SK-N-SH treated with all-trans-retinoic acid at 6 μM for 48 hours (cell line): ENCODE measurements around the gene DOK1.

ENCODE experiments used
- ARNTL ChIP-seq: fragments of 450-650 bp; formaldehyde crosslinking; IDR thresholded peaks from 2 replicates; pipeline ENCODE4 v1.5.0; 2020; ENCODE audit warnings: low read depth, mild to moderate bottlenecking, moderate library complexity, borderline replicate concordance
- BACH2 ChIP-seq: fragments of 250-450 bp; sonication (Bioruptor Pico); IDR thresholded peaks from 2 replicates; pipeline ENCODE4 v1.9.0; 2021; ENCODE audit warnings: mild to moderate bottlenecking, borderline replicate concordance
- CSDC2 ChIP-seq: fragments of 250-450 bp; sonication (Bioruptor Pico); IDR thresholded peaks from 2 replicates; pipeline ENCODE4 v1.5.0; 2020; ENCODE audit warnings: mild to moderate bottlenecking, moderate library complexity
- ESRRG ChIP-seq: fragments of 250-450 bp; sonication (Bioruptor Pico); IDR thresholded peaks from 2 replicates; pipeline ENCODE4 v1.6.1; 2021; ENCODE audit warnings: mild to moderate bottlenecking
- GLIS3 ChIP-seq: fragments of 250-450 bp; sonication (Bioruptor Pico); IDR thresholded peaks from 2 replicates; pipeline ENCODE4 v1.5.0; 2020; ENCODE audit warnings: mild to moderate bottlenecking, moderate library complexity
- PATZ1 ChIP-seq: fragments of 250-450 bp; sonication (Bioruptor Pico); IDR thresholded peaks from 2 replicates; pipeline ENCODE4 v1.8.0; 2020; ENCODE audit warnings: mild to moderate bottlenecking, moderate library complexity, borderline replicate concordance
- POU6F1 ChIP-seq: fragments of 250-450 bp; sonication (Bioruptor Pico); IDR thresholded peaks from 2 replicates; pipeline ENCODE4 v1.8.0; 2021; ENCODE audit warnings: low read depth, mild to moderate bottlenecking, moderate library complexity, borderline replicate concordance
- PPARA ChIP-seq: fragments of 250-450 bp; sonication (Bioruptor Pico); IDR thresholded peaks from 2 replicates; pipeline ENCODE4 v1.5.0; 2020; ENCODE audit warnings: mild to moderate bottlenecking, borderline replicate concordance
- RARB ChIP-seq: fragments of 250-450 bp; sonication (Bioruptor Pico); IDR thresholded peaks from 2 replicates; pipeline ENCODE4 v1.8.0; 2021; ENCODE audit warnings: mild to moderate bottlenecking, moderate library complexity
- TCF4 ChIP-seq: fragments of 250-450 bp; sonication (Bioruptor Pico); IDR thresholded peaks from 2 replicates; pipeline ENCODE4 v1.8.0; 2021; ENCODE audit warnings: mild to moderate bottlenecking, moderate library complexity, borderline replicate concordance
- ZFP3 ChIP-seq: fragments of 250-450 bp; sonication (Bioruptor Pico); IDR thresholded peaks from 2 replicates; pipeline ENCODE4 v1.5.0; 2020; ENCODE audit warnings: mild to moderate bottlenecking, moderate library complexity
- ZFP30 ChIP-seq: fragments of 450-650 bp; formaldehyde crosslinking; IDR thresholded peaks from 2 replicates; pipeline ENCODE4 v1.5.0; 2022; ENCODE audit warnings: mild to moderate bottlenecking, moderate library complexity
- ZNF70 ChIP-seq: fragments of 450-650 bp; formaldehyde crosslinking; IDR thresholded peaks from 2 replicates; pipeline ENCODE4 v1.5.0; 2020; ENCODE audit warnings: mild to moderate bottlenecking, moderate library complexity
- ZNF8 ChIP-seq: fragments of 450-650 bp; formaldehyde crosslinking; IDR thresholded peaks from 2 replicates; pipeline ENCODE4 v1.5.0; 2020; ENCODE audit warnings: mild to moderate bottlenecking, moderate library complexity

GRCh38 chr2:74558284-74559230, 4.0 kb downstream of the DOK1 start:
- TF ChIP-seq ZFP3 (CRISPR knock-in tag) (no peak), ARNTL (CRISPR knock-in tag) (no peak), PATZ1 (CRISPR knock-in tag) (no peak), TCF4 (CRISPR knock-in tag) (no peak), GLIS3 (CRISPR knock-in tag) (no peak), BACH2 (CRISPR knock-in tag) (no peak), CSDC2 (no peak), RARB (CRISPR knock-in tag) (no peak), ZFP30 (no peak), ESRRG (CRISPR knock-in tag) (no peak), PPARA (CRISPR knock-in tag) (no peak), POU6F1 (no peak), ZNF8 (CRISPR knock-in tag) (no peak), ZNF70 (CRISPR knock-in tag) (no peak)
